HG02884 (cell line): Measurements from ENCODE around the gene BMS1.
"Not testable (repeated sequence)": the region's sequence is repeated elsewhere in the genome, so short reads cannot be mapped to it uniquely, and the experiment has no call there.

Source experiments
- ATAC-seq: cut with Tn5 transposase; IDR thresholded peaks from one replicate; pipeline ENCODE4 v1.9.1; 2021; ENCODE audit warnings: mild to moderate bottlenecking, moderate library complexity; ENCODE audit not compliant: unreplicated experiment

BMS1 gene

DNA sequence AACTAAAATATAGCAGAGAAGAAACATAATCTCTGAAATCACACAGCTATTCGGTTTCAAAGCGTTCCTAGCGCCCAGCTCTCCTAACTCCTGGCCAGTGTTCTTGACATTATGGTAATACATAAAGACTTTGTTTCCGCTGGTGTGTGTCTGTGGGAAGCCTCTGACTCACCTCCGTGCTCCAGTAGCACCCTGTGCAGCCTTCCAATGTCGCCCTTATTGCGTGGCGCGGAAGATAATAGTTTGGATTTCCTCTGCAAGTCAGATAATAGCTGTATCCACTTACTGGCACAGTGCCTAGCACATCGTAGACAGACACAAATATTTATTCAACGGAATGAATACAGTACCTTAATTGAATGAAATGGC lies 570 bp downstream of the BMS1 start:
- ATAC-seq, result peak; percentile 8

DNA sequence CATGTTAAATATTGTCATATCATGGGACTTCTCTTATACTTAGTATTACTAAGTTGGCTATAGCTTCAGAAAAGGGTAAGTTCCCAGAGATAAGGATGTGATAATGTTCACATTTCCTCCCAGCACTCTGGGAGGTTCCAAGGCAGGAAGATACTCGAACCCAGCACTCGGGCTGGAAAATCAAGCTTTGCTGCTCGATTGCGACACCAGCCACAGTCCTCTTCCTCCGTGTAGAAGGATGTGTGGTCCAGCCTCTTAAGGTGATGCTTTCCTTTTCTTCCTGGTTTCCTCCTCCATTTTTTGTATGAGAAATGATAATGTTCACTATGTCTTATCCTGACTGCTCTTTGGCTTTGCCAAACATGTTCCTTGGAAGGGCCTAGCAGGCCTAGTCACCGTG lies 3.2 kb downstream of the BMS1 start:
- no peak for ATAC-seq

GRCh38 chr10:42790835-42791234 lies 8.2 kb downstream of the BMS1 start:
- ATAC-seq, result no peak

- no peak for ATAC-seq
Observed at GRCh38 chr10:42795701-42796100, 13.1 kb downstream of the BMS1 start.

- ATAC-seq, result no peak
Observed at GRCh38 chr10:42801135-42801534, 18.5 kb downstream of the BMS1 start.

DNA sequence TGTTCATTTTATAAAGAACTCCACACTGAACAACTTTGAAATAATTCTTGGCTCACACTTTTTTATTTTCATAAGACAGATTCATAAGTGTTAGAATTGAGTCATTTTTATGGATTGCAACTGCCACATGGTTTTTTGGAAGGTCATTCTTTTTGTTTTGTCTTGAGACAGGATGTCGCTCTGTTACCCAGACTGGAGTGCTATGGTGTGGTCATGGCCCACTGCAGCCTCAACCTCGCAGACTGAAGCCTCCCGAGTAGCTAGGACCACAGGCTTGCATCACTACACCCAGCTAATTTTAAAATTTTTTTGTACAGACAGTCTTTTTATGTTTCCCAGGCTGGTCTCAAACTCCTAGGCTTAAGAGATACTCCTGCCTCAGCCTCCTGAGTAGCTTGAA lies 20.3 kb downstream of the BMS1 start:
- ATAC-seq, result no peak

DNA sequence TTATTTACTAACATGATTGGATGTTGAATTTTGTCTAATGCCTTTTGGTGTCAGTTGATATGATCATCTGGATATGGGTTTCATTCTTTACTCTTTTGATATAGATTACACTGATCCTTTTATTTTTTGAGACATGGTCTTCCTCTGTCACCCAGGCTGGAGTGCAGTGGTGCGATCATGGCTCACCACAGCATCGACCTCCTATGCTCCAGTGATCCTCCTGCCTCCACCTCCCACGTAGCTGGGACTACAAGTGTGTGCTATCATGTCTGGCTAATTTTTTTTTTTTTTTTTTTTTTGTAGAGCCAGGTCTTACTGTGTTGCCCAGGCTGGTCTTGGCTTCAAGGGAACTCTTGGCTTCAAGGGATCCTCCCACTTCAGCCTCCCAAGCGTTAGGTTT lies 27.1 kb downstream of the BMS1 start:
- ATAC-seq, result peak; percentile 85

DNA sequence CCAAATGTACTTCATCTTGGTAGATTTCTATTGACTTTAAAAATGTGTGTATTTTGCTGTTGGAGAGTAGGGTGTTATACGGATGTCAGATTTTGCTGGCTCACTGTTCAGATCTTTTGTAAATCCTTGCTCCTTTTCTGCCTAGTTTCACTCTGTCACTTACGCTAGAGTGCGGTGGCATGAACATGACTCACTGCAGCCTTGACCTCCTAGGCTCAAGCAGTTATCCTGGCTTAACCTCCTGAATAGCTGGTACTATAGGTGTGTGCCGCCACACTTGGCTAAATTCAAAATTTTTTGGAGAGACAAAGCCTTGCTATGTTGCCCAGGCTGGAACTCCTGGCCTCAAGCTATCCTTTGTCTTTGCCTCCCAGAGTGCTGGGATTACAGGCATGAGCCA lies 29.4 kb downstream of the BMS1 start:
- ATAC-seq, result no peak

DNA sequence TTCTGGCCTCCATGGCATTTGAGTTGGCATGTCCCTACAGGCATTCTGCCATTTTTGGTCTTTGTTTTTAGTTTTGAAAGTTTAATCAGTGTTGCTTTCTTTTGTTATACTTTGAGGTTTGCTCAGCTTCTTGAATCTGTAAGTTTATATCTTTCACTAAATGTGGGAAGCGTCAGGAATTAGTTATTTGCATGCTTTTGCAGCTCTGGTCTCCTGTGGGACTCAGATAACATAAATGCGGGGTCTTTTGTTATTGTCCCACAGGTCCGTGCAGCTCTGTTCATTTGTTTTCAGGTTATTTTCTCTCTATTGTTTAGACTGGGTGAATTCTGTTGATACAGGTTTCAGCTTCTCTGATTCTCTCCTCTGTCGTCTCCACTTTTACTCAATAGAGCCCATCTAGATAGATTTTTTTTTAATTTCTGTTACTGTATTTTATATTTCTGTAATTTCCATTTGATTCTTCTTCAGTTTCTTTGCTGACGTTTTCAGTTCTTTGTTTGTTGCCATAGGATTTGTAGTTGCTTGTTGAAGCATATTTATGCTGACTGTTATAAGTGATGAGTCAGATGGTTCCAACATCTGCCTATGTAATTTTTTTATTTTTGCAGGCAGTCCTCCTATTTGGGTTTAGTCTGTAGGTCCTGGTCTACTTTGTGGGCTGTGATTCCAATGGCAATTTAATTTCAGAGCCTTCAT lies 31.5 kb downstream of the BMS1 start:
- not testable (repeated sequence) for ATAC-seq

GRCh38 chr10:42816334-42816733 lies 33.7 kb downstream of the BMS1 start:
- ATAC-seq, result not testable (repeated sequence)

- no peak for ATAC-seq
Observed at GRCh38 chr10:42816912-42817311, 34.3 kb downstream of the BMS1 start.

- not testable (repeated sequence) for ATAC-seq
Observed at GRCh38 chr10:42817417-42817816, 34.8 kb downstream of the BMS1 start.

DNA sequence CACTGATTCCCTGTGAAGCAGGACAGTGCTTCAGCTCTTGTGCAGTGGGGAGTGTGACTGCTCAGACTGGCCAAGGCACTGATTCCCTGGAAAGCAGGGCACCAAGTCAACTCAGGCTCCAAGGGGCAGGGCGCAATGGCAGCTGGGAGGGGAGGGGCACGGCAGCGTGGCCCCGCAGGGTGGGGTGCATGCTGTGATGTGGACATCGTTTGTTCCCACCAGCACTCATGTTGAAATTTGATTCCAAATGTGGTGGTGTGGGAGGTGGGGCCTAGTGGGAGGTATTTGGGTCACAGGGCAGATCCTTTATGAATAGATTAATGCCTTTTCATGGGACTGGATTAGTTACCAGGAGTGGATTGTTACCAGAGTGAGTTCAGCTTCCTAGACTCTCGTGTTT lies 44.2 kb downstream of the BMS1 start:
- not testable (repeated sequence) for ATAC-seq

DNA sequence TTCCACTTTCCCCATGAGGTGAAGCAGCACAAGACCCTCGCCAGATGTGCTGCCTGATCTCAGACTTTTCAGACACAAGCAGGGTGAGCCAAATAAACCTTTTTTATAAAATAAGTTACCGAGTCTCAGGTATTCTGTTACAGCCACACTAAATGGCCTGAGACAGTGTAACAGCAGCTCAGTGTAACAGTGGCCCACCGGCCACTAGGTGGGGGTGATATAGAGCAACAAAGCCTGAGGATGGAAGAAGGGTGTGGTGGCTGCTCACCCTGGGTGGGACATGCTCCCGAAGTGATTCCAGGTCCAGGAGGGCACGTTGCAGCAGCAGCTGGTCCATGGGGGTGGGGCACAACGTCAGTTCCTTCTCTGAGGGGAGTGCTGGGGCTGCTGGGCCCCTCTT lies 44.6 kb downstream of the BMS1 start:
- no peak for ATAC-seq

DNA sequence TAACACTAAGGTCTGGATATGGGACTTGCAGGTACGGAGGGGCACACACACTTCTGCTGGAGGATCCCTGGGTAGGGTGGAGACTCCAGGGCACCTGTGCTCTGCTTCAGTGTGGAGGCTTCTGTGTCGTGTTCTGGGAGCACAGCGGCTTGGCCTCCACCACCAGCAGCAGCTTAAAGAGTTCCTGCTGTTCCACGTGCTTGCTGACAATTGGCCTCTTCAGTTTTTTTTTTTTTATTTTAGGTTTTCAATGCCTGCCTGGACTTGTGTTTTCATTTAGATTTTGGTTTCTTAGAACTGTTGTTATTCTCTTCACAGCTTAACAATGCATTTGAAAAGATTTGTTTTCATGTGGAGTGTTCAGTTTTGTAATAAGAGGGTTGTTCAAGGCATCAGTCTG lies 45.8 kb downstream of the BMS1 start:
- ATAC-seq, result not testable (repeated sequence)

GRCh38 chr10:42830237-42830636 lies 47.6 kb downstream of the BMS1 start:
- no peak for ATAC-seq

DNA sequence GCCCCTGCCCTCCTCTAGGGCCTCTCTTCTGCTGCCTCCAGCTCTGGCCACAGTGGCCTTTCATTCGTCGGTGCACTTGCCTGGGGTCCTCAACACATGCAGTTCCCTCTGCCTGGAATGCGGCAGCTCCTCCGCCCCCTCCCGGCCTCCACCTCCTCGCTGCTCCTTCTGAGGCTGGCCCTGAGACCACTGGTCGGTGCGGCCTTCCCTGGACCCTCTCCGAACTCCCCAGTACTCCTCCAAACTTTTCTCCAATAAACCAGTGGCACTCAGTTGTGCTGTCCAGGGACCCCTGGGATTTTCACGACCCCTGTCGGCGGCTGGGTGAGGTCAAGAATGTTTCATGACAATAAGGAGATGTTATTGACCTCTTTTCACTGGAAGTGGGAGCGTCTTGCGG lies 53.5 kb downstream of the BMS1 start:
- ATAC-seq, result no peak

DNA sequence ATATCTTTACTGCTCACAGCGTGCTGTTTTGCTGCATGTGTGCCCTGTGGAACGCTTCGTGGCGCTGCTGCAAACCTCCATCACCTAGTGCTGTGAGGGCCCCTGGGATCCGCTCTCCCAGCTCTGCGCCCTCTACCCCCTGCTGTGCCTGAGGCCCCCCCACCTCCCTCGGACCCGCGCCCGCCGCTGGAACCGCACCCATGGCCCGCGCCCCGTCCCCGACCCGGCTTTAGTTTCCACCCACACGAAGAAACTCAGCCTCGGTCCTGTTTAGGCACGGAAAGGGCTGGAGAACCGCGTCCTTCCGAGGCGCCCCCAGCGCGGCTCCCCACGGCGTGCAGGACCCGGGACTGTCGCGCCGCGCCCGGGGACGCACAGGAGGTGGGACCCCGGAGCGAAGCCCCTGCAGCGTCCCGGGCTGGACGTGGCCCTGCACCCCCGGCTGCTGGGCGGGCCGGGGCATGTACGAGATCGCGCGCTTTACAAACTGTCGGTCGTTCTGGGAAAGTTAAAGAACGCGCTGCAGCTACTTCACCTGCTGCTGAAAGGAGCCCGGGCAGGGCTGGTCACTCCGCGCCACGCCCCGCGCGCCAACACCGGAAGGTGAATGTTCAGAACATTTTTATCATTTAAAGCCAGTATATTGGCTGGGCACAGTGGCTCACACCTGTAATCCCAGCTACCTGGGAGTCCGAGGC lies 54.3 kb downstream of the BMS1 start:
- no peak for ATAC-seq

DNA sequence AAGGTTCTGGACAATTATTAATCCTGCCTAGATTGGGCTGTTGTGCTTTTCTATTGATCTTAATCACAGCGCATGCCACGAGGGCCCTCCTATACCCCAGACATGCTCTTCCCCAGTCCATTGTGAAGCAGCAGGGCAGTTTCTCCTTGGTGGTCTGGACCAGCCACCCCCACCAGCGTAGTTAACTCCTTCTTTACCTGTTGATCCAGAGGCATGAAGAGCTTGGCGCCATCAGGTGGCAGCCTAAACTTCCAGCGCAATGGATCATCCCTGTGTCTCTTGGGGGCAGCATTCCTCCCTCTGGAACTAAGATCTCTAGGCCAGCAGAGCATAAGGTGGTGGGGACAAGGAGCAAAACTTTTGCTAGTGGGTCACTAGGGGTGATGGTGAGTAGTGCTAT lies 62.2 kb downstream of the BMS1 start:
- ATAC-seq, result not testable (repeated sequence)

- not testable (repeated sequence) for ATAC-seq
Observed at GRCh38 chr10:42847261-42847660, 64.7 kb downstream of the BMS1 start.

DNA sequence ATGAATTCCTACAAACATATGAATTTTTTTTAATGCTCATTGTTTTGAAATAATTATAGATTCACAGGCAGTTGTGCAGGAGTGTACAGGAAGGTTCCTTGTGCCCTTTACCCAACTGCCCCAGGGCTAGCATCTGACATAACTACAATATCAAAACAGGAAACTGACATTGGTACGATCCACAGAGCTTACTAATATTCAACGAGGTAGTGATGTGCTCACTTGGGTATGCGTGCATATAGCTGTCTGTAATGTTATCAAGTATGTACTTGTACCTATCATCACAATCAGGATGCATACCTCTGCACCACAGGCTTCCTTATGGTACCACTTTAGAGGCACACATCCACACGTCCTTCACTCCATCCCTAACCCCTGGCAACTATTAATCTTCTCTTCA lies 68.3 kb downstream of the BMS1 start:
- no peak for ATAC-seq

DNA sequence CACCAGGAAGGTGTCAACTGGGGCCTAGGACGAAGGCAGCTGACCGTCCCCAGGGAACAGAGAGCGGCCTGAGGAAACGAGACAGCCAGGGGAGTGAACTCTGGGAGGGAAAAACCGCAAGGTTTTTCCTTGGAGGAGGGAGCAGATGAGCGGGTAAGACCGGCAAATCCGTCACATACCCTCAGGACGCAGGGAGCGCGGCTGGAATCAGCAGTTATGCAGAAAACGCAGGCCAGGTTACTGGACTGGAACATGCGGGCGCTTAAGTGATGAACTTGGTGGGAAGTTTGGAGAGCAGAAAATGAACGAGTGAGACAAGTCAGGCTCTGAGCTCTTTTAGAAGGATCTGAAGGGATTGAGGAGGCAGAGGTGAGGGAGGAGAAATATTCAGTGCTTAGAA lies 76.7 kb downstream of the BMS1 start:
- no peak for ATAC-seq

GRCh38 chr10:42860016-42860415 lies 77.4 kb downstream of the BMS1 start:
- ATAC-seq, result not testable (repeated sequence)
